Endothelial cell of umbilical vein (primary cell): ENCODE measurements around the gene RARRES1. TPM values are rescaled to one million over a fixed set of nuclear protein-coding genes. Genes with fewer than 3 reads are reported as not detected.

Source experiments
- BruUV-seq: library from RNA; stranded (reverse); fragments of 400-500 nt; replicated peaks from 2 replicates; lab custom pipeline; 2021; lab: Mats Ljungman, UMichigan
- CTCF ChIA-PET: fragments of 300-600, 350-600 bp; sonication (Branson Sonifier 250); formaldehyde crosslinking; loops from one replicate; lab custom pipeline; 2021; ENCODE audit warnings: antibody characterized with exemption, inconsistent platforms; lab: Charles Lee
- POLR2A ChIA-PET: fragments of 300-600, 350-600 bp; sonication (Branson Sonifier 250); formaldehyde crosslinking; loops from one replicate; lab custom pipeline; 2021; ENCODE audit warnings: antibody characterized with exemption, inconsistent platforms; lab: Charles Lee
- DNase-seq: peaks from one replicate; pipeline ENCODE4 v3.0.0-alpha.2; 2011; ENCODE audit warnings: low read depth, low spot score
- FAIRE-seq: peaks from 2 replicates; lab custom pipeline; 2011; peaks lifted over from hg19 to GRCh38; lab: Jason Lieb, UNC
- H2AFZ ChIP-seq: 2 replicates; pipeline ENCODE4 v1.6.0; 2012; ENCODE audit warnings: low read depth, low read length, control low read depth, inconsistent platforms
- H3K27ac ChIP-seq: 2 replicates; pipeline ENCODE4 v1.5.1; 2011; ENCODE audit warnings: low read depth, mild to moderate bottlenecking, control low read depth, low read length, moderate library complexity; ENCODE audit not compliant: insufficient read depth
- H3K27me3 ChIP-seq, 2 experiments: 2 replicates each; pipeline versions ENCODE4 v1.6.0 to v1.6.1; 2011; ENCODE audit warnings: low read length in 2 of 2, mixed read lengths in 1 of 2; ENCODE audit not compliant: control insufficient read depth in 2 of 2, insufficient read depth in 2 of 2
- H3K36me3 ChIP-seq, 2 experiments: 2 replicates in 1 of 2; 3 replicates in 1 of 2; pipeline ENCODE4 v1.5.1; 2011; ENCODE audit warnings: low read length in 2 of 2, mild to moderate bottlenecking in 1 of 2, moderate library complexity in 1 of 2; ENCODE audit not compliant: control insufficient read depth in 2 of 2, insufficient read depth in 2 of 2; ENCODE audit errors: extremely low read depth in 1 of 2
- H3K4me1 ChIP-seq: 3 replicates; pipeline ENCODE4 v1.5.1; 2011; ENCODE audit warnings: mild to moderate bottlenecking, low read length; ENCODE audit not compliant: control insufficient read depth, insufficient read depth; ENCODE audit errors: extremely low read depth
- H3K4me2 ChIP-seq: 2 replicates; pipeline ENCODE4 v1.6.1; 2011; ENCODE audit warnings: low read length, control low read depth, mixed read lengths; ENCODE audit not compliant: insufficient read depth
- H3K4me3 ChIP-seq, 3 experiments: fragments of 200-600 bp in 1 of 3; sonication (generic), shearing (Covaris generic) in 1 of 3; replicated peaks in 1 of 3; 2 replicates each; pipeline ENCODE4 v1.5.1; 2011 to 2016; ENCODE audit warnings: control low read depth in 3 of 3, low read length in 3 of 3, mild to moderate bottlenecking in 2 of 3, inconsistent platforms in 1 of 3, low read depth in 1 of 3, moderate library complexity in 1 of 3; ENCODE audit not compliant: insufficient read depth in 1 of 3
- H3K79me2 ChIP-seq: 2 replicates; pipeline ENCODE4 v1.6.0; 2012; ENCODE audit warnings: low read length, inconsistent platforms; ENCODE audit not compliant: control insufficient read depth, insufficient read depth
- H3K9ac ChIP-seq: replicated peaks from 2 replicates; pipeline ENCODE3; 2011; ENCODE audit warnings: low read length, control low read depth; ENCODE audit not compliant: insufficient read depth; ENCODE audit errors: extremely low read depth
- H3K9me1 ChIP-seq: replicated peaks from 3 replicates; pipeline ENCODE4 v1.6.0; 2011; ENCODE audit warnings: mild to moderate bottlenecking, low read length; ENCODE audit not compliant: control insufficient read depth, insufficient read depth; ENCODE audit errors: extremely low read depth
- H3K9me3 ChIP-seq: replicated peaks from 2 replicates; pipeline ENCODE4 v1.5.1; 2012; ENCODE audit warnings: low read length, inconsistent platforms; ENCODE audit not compliant: control insufficient read depth, insufficient read depth
- H4K20me1 ChIP-seq: replicated peaks from 2 replicates; pipeline ENCODE3; 2011; ENCODE audit warnings: mild to moderate bottlenecking, low read length; ENCODE audit not compliant: control insufficient read depth, insufficient read depth; ENCODE audit errors: extremely low read depth
- CTCF ChIP-seq, 2 donors: IDR thresholded peaks; 1 replicate in 1 of 2; 2 replicates in 1 of 2; pipeline ENCODE4 v1.5.1; 2011; ENCODE audit warnings: low read length in 2 of 2, mild to moderate bottlenecking in 2 of 2, moderate library complexity in 2 of 2, control low read depth in 1 of 2, inconsistent platforms in 1 of 2, low read depth in 1 of 2; ENCODE audit not compliant: insufficient read depth in 1 of 2; ENCODE audit errors: extremely low read depth in 1 of 2
- GATA2 ChIP-seq: IDR thresholded peaks from 2 replicates; pipeline ENCODE4 v1.7.0; 2011; ENCODE audit warnings: low read depth, mild to moderate bottlenecking, moderate library complexity, mixed read lengths, low read length; ENCODE audit not compliant: insufficient read length, insufficient read depth
- JUN ChIP-seq: IDR thresholded peaks from 2 replicates; pipeline ENCODE4 v1.6.1; 2011; ENCODE audit warnings: borderline replicate concordance, low read depth; ENCODE audit not compliant: insufficient read length, insufficient read depth
- MAX ChIP-seq: IDR thresholded peaks from 2 replicates; pipeline ENCODE4 v1.6.1; 2011; ENCODE audit not compliant: insufficient read depth, insufficient read length
- MYC ChIP-seq: IDR thresholded peaks from one replicate; pipeline ENCODE4 v1.6.1; 2011; ENCODE audit warnings: mild to moderate bottlenecking, low read depth, low read length
- POLR2A ChIP-seq: IDR thresholded peaks from 2 replicates; pipeline ENCODE4 v1.6.1; 2012; ENCODE audit warnings: low read depth, mild to moderate bottlenecking, control low read depth, low read length
- POLR2AphosphoS5 ChIP-seq: IDR thresholded peaks from 2 replicates; pipeline ENCODE4 v1.6.1; 2012; ENCODE audit warnings: low read depth, mild to moderate bottlenecking, control low read depth, low read length, moderate library complexity; ENCODE audit not compliant: insufficient read depth
- dilution Hi-C: fragments of 300-500 bp; cut with MboI; formaldehyde crosslinking; loops from one replicate; pipeline ENCODE4 v1.15.0; 2019; ENCODE audit warnings: low sequenced_read_pairs; ENCODE audit not compliant: extremely low pct_ligation_motif_present
- intact Hi-C: fragments of 100-400 bp; cut with micrococcal nuclease; formaldehyde crosslinking; loops from one replicate; pipeline ENCODE4 v1.10.0; 2022
- polyA plus RNA-seq, 4 experiments: library from polyadenylated mRNA; depleted of rRNA in 3 of 4; stranded (reverse) in 3 of 4; unstranded in 1 of 4; fragments of >200 nt; gene quantifications; 2 replicates each; pipeline versions ENCODE4 v1.2.1 to v1.2.3, GENCODE V29; 2011 to 2012; ENCODE audit warnings: missing spikeins in 1 of 4
- total RNA-seq: library from RNA; stranded (reverse); gene quantifications from 2 replicates; pipeline ENCODE4 v1.2.3, GENCODE V29; 2021

The RARRES1 gene
- total and polyA plus RNA-seq, 2 donors (not counting 3 experiments of a cell fraction or from before 2014, with no cell fraction given), result 0.98 to 1.5 TPM

- Histone ChIP-seq H3K79me2 (no peaks in the 10 kb centered on the region), H3K9me1 (no peaks in the 10 kb centered on the region), H4K20me1 (no peaks in the 10 kb centered on the region), H3K4me2 (no peak overlapping the region), H3K27me3 (no peaks in the 10 kb centered on the region), H3K9me3 (no peaks in the 10 kb centered on the region), H3K4me3 (no peak overlapping the region), H3K4me1 (peaks cover 23% of the 10 kb centered on the region), H3K9ac (no peak overlapping the region), H2AFZ (no peak overlapping the region), H3K27ac (no peak overlapping the region), H3K36me3 (no peaks in the 10 kb centered on the region)
- no TSS peak for BruUV-seq
- DNase-seq (no peak), FAIRE-seq (no peak)
- dilution Hi-C loops, result no loop called here
- intact Hi-C loops, result no loop called here
- ChIA-PET CTCF (interaction anchor here (1.3 to 1.4 kb wide), 4 partner anchors 13 to 106 kb away, joined by 3 to 6 read pairs (median 4); partner anchors contain the start of gene MFSD1), POLR2A (no interaction called here)
- TF ChIP-seq CTCF (IDR thresholded peaks at IDR 0.05; ENCODE audit: extremely low read depth in 1 of 2, insufficient read depth in 1 of 2, low read depth in 1 of 2, low read length in 2 of 2) (no peak), JUN (no peak), GATA2 (no peak), POLR2A (no peak), MYC (no peak), MAX (no peak), POLR2AphosphoS5 (no peak)
Measured at GRCh38 chr3:158765518-158766205, 33.4 kb upstream of the RARRES1 start.
